Coronary artery (tissue), 2 donors: Measurements from ENCODE around the gene SLC35F5.
"Not testable (repeated sequence)": the region's sequence is repeated elsewhere in the genome, so short reads cannot be mapped to it uniquely, and the experiment has no call there.

Source experiments
- DNase-seq: peaks from one replicate; pipeline ENCODE4 v3.0.0-alpha.2; 2017; ENCODE audit warnings: low spot score
- H3K27ac ChIP-seq, 2 donors: fragments of 200-600 bp; sonication (generic); one replicate each; pipeline ENCODE4 v1.5.1; 2016 to 2019
- H3K4me3 ChIP-seq: fragments of 200-600 bp; sonication (generic); 2 replicates; pipeline ENCODE4 v1.5.1; 2016; ENCODE audit warnings: mild to moderate bottlenecking, moderate library complexity
- TF ChIP-seq, protein P1 (sequence below): fragments of 200-600 bp; sonication (generic); IDR thresholded peaks from one replicate; pipeline ENCODE4 v1.5.1; 2019; ENCODE audit warnings: antibody characterized with exemption

Gene SLC35F5

DNA sequence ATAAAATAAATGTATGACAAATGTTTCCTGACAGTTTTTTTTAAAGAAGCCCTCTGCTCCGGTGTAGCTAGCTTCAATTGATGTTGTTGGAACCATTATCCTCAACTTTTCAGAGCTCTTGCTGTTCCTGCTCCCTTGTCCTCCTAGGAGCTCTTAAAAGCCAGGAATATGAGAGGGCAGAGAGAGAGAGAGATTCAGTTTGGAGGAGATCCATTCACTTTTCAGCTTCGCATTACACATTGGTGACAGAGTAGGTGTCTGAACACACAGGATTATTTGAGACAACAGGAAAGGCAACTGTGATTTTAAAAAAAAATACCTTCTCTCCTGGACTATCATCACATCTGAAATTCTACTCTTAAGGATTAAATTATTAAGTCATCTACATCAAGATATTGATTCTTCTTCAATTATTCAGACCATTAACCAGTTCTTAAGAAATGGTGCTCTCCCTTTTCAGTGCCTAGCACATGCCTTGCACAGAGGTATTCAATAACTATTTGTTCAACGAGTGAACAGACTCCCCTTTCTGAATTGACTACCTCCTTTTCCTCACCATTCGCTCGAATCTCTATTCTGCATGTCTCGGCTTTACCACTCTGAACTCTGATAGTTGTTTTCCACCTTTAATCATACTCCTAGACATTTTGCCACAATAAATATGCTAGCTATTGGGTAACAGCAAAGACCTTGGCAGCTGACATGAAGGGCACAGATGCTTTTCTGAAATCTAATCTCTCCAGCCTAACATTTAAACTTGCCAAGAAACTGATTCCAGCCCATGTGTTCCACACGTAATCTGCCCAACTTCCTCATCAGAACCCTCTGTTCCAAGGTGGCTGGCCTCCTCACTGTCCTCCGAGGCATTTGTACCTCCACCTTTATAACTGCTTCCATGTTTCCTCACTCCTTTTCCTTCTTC lies 28.6 kb upstream of the SLC35F5 start:
- TF ChIP-seq, protein P1, sequence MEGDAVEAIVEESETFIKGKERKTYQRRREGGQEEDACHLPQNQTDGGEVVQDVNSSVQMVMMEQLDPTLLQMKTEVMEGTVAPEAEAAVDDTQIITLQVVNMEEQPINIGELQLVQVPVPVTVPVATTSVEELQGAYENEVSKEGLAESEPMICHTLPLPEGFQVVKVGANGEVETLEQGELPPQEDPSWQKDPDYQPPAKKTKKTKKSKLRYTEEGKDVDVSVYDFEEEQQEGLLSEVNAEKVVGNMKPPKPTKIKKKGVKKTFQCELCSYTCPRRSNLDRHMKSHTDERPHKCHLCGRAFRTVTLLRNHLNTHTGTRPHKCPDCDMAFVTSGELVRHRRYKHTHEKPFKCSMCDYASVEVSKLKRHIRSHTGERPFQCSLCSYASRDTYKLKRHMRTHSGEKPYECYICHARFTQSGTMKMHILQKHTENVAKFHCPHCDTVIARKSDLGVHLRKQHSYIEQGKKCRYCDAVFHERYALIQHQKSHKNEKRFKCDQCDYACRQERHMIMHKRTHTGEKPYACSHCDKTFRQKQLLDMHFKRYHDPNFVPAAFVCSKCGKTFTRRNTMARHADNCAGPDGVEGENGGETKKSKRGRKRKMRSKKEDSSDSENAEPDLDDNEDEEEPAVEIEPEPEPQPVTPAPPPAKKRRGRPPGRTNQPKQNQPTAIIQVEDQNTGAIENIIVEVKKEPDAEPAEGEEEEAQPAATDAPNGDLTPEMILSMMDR: no peak
- DNase-seq: no peak
- Histone ChIP-seq H3K4me3 (no peak overlapping the region), H3K27ac (no peak overlapping the region)

DNA sequence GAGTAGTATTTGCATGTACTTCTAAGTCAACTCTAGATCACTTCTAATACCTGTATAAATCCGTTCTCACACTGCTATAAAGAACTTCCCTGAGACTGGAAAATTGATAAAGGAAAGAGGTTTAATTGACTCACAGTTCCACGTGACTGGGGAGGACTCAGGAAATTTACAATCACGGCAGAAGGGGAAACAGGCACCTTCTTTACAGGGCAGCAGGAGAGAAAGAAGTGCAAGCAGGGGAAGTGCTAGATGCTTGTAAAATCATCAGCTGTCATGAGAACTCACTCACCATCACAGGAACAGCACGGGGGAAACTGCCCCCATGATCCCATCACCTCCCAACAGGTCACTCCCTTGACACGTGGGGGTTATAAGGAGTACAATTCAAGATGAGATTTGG lies 24.0 kb upstream of the SLC35F5 start:
- no peak for DNase-seq
- Histone ChIP-seq H3K4me3 (no peak overlapping the region), H3K27ac (no peak overlapping the region)
- TF ChIP-seq, protein P1: no peak

DNA sequence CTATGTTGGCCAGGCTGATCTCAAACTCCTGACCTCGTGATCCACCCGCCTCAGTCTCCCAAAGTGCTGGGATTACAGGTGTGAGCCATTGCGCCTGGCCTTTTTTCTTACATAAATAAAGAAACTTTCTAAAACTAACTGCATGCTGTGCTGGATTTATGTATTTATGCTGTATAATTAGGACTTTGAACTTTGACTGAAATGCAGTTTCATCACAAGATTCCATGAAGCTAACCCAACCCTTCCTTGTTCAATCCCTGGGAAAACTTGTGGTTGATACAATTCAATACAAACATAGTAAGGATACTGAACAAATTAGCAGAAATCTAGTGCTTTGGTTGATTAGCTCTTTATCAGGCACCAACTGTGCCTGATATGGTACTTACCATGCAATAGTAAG lies 20.9 kb upstream of the SLC35F5 start:
- H3K4me3 ChIP-seq: no peak overlapping the region
- H3K27ac ChIP-seq: no peak overlapping the region
- TF ChIP-seq, protein P1: no peak
- DNase-seq: no peak

DNA sequence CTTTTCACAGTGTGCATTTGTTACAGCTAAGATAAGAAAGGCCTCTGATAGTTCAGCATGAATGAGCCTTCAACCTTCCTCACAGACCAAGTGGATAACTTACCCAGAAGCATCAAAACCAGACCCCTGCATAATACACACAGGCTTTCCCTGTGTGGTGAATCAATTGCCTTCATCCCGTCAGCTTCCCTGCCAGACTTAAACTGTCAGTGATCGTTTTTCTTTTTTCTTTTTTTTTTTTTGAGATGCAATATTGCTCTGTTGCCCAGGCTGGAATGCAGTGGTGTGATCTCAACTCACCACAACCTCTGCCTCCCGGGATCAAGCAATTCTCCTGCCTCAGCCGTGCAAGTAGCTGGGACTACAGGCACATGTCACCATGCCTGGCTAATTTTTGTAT lies 20.5 kb upstream of the SLC35F5 start:
- no peak for DNase-seq
- TF ChIP-seq, protein P1: no peak
- Histone ChIP-seq H3K27ac (no peak overlapping the region), H3K4me3 (no peak overlapping the region)

DNA sequence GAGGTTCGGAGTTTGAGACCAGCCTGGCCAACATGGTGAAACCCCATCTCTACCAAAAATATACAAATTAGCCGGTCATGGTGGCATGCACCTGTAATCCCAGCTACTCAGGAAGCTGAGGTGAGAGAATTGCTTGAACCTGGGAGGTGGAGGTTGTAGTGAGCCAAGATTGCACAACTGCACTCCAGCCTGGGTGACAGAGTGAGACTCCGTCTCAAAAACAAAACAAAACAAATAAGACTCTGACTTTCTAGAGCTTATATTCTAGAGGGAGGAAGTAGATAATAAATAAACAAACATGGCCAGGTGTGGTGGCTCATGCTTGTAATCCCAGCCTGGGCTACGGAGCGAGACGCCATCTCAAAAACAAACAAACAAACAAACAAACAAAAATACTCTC lies 18.2 kb upstream of the SLC35F5 start:
- H3K4me3 ChIP-seq, DNase-seq: not testable (repeated sequence)

DNA sequence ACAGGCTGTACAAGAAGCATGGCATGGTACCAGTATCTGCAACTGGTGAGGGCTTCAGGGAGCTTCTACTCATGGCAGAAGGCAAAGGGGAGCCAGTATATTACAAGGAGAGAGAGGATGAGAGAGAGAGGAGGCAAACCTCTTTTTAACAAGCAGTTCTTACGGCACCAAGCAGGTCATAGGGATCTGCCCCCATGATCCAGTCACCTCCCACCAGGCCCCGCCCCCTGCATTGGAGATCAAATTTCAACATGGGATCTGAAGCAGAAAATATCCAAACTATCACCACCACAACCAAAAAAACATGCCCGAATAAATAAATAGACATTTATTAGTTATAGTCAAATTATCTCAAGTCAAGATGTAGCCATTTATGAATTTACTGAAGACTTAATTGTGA lies 14.5 kb upstream of the SLC35F5 start:
- TF ChIP-seq, protein P1: no peak
- no peak overlapping the region for H3K27ac ChIP-seq
- no peak overlapping the region for H3K4me3 ChIP-seq
- no peak for DNase-seq

More for the DNA sequence above, 18.2 kb upstream of the SLC35F5 start:
- H3K27ac ChIP-seq: not testable (repeated sequence)

DNA sequence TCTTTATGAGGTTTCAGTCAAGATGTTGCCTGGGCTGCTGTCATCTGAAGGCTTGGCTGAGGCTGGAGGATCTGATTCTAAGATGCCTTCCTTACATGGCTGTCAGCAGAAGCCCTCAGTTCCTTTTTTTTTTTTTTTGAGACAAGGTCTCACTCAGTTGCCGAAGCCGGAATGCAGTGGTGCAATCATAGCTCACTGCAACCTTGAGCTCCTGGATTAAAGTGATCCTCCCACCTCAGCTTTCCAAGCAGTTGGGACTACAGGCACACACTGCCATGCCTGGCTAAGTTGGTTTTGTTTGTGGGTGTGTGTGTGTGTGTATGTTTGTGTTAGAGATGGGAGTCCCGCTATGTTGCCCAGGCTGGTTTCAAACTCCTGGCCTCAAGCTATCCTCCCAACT lies 13.1 kb upstream of the SLC35F5 start:
- Histone ChIP-seq H3K4me3 (no peak overlapping the region), H3K27ac (no peak overlapping the region)
- DNase-seq: no peak
- TF ChIP-seq, protein P1: no peak
